ENCODE results near the gene PLVAP.

PLVAP gene

DNA sequence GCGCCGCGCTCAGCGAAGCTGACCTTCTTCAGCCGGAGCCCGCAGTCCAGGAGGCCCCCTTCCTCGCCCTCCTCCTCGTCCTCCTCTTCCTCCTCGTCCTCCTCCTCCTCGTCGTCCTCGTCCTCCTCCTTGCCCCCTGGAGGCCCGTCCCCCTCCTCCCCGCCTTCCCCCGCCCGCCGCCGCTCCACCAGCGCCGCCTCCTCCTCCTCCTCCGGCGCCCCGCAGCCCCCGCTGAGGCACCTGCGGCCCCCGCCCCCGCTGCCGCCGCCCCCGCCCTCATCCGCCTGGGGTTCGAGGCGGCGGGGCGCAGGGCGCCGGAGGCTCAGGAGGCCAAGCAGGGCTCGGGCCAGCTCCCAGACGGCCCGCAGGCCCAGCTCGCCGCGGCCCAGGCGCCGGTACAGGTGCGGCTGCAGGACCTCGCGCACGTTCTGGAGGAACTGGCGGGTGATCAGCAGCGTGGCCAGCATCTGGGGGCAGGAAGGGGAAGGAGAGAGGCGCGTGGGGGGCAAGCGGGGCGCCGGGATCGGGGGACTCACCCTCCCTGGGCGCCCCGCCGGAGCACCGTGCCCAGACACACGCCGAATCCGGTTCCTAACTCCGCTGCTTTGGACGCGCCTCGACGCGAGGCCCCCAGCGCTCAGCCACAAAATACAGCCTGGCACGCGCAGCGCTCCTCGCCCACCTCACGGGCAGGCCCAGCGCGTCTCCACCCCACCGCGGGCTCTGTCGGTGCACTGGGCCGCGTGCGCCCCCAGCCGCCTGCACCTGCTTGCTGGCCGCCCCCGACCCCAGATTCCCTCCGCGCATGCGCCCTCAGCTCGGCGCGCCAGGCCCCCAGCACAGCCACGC is 48.4 kb downstream of the PLVAP start:
- DNase-seq (ENCODE audit: low read depth, low spot score) = no peak
- no peak for TF ChIP-seq CTCF (IDR thresholded peaks at IDR 0.05; ENCODE audit: insufficient read depth, low read length, missing control alignments)
- POLR2A ChIA-PET = no interaction called here
- H3K4me3 ChIP-seq (ENCODE audit: low read depth, low read length) = no peak overlapping the region
- CTCF ChIA-PET = no interaction called here

DNA sequence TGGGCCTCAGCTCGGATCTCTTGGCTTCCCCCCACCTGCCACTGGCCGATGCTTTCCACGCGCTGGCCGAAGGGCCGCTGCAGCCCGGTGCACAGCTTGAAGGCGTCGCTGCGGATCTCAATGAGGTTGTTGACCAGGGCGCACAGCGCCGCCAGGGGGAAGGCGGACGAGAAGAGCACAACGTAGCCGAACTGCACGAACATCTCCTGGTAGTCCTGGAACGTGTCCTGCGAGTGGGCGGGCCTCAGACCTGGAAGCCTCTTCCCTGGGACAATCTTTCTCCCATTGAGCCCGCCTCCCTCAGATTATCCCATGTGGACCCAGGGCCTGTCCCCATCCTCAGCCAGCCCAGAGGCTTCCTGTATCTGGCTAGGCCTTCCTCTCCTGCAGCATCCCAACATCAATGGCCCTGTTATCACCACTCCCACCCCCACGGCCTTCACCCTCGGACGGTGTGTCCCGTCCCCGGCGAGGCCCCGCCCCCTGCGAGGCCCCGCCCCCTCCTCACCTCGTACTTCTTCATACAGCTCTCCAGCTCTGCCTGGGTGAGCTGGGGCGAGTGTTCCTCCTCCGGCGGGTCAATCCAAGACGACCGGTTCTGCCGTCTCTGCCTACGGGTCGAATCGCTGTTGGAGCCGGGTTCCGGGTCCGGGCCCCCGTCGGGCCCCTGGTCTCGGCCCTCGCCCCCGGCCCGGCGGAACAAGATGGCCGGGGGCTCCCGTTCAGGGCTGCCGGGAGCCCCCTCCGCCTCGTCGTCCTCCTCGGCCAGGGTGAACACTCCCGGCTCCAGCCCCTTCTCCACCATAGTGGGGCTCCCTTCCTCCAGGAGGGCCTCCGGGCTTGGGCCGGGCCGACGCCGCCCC is 49.3 kb downstream of the PLVAP start:
- POLR2A ChIA-PET = no interaction called here
- no peak for DNase-seq (ENCODE audit: low read depth, low spot score)
- CTCF ChIA-PET = no interaction called here
- no peak overlapping the region for H3K4me3 ChIP-seq (ENCODE audit: low read depth, low read length)
- no peak for TF ChIP-seq CTCF (IDR thresholded peaks at IDR 0.05; ENCODE audit: insufficient read depth, low read length, missing control alignments)

GRCh38 chr19:17327068-17327653 is 50.0 kb downstream of the PLVAP start:
- no peak for DNase-seq (ENCODE audit: low read depth, low spot score)
- ChIA-PET POLR2A (interaction anchor here (1.2 kb wide), 1 partner anchor 15 kb away, joined by 3 read pairs; no protein-coding TSS in a partner anchor), CTCF (no interaction called here)

DNA sequence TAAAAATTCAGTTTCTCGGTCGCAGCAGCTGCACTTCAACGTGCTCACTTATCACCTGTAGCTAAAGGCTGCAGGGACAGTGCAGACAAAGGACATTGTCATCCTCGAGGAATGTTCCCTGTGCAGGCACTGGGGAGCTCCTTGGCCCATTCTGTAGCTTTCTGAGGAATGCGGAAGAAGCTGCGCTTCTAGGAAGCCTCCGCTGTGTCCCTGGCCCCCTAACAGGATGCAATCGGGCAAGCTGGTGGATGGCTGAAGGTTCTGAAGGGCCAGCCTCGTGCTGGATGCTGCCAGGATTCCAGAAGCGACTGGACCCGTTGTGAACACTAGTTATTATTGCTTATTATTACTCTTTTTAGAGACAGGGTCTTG is 50.6 kb downstream of the PLVAP start:
- H3K4me3 ChIP-seq (ENCODE audit: low read depth, low read length) = no peak overlapping the region
- ChIA-PET CTCF (no interaction called here), POLR2A (interaction anchor here (0.9 to 1.2 kb wide), 2 partner anchors 8 to 15 kb away, joined by 3 read pairs; partner anchors contain the start of gene ANO8)
- no peak for DNase-seq (ENCODE audit: low read depth, low spot score)
- no peak for TF ChIP-seq CTCF (IDR thresholded peaks at IDR 0.05; ENCODE audit: insufficient read depth, low read length, missing control alignments)

More at GRCh38 chr19:17327068-17327653, 50.0 kb downstream of the PLVAP start:
- H3K4me3 ChIP-seq (ENCODE audit: low read depth, low read length) = no peak overlapping the region
- no peak for TF ChIP-seq CTCF (IDR thresholded peaks at IDR 0.05; ENCODE audit: insufficient read depth, low read length, missing control alignments)

DNA sequence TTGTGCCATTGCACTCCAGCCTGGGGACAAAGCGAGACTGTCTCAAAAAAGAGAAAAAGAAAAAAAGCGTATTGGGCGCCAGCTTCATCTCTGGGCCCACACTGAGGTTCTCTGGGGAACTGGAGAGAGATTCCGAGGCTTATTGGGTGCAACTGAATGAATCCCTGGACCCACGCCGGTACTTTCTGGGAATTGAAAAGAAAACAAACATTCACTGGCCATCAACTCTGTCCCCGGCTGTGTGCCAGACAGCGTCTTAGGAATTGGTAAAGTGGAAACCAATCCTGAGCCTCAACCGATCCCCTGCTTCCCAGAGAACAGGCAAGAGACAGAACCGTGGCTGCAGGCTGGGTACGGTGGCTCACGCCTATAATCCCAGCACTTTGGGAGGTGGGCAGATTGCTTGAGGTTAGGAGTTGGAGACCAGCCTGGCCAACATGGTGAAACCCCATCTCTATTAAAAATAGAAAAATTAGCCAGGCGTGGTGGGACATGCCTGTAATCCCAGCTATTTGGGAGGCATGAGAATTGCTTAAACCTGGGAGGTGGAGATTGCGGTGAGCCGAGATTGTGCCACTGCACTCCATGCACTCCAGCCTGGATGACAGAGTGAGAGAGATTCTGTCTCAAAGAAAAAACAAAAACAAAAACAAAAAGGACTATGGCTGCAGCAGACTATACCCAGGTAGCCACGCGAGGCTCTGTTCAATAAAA is 51.1 kb downstream of the PLVAP start:
- ChIA-PET CTCF (no interaction called here), POLR2A (interaction anchor here (0.9 to 1.2 kb wide), 2 partner anchors 9 to 14 kb away, joined by 3 read pairs; partner anchors contain the start of gene ANO8)
- TF ChIP-seq CTCF (IDR thresholded peaks at IDR 0.05; ENCODE audit: insufficient read depth, low read length, missing control alignments) = no peak
- H3K4me3 ChIP-seq (ENCODE audit: low read depth, low read length) = no peak overlapping the region
- DNase-seq (ENCODE audit: low read depth, low spot score) = no peak

Data from AG04449 (cell line).